Measurements from ENCODE around the gene FFAR1.

GRCh38 chr19:35379992-35380391 is 32.3 kb downstream of the FFAR1 start:
- no peak for TF ChIP-seq BACH2 (CRISPR knock-in tag; IDR thresholded peaks at IDR 0.05; ENCODE audit: borderline replicate concordance)
- TF ChIP-seq TSHZ2 (CRISPR knock-in tag; IDR thresholded peaks at IDR 0.05): no peak
- no peak for TF ChIP-seq RARB (CRISPR knock-in tag; IDR thresholded peaks at IDR 0.05)

Data from SK-N-SH treated with all-trans-retinoic acid at 6 μM for 48 hours (cell line).